Gastroesophageal sphincter (tissue), 4 donors: Measurements from ENCODE around the gene ZNF512B. TPM values are rescaled to one million over a fixed set of nuclear protein-coding genes. Genes with fewer than 3 reads are reported as not detected.

ENCODE experiments used
- ATAC-seq: fragments of 150-250 bp; one replicate; pipeline ENCODE4 v1.9.1; 2016; ENCODE audit warnings: mild to moderate bottlenecking, moderate library complexity
- H3K27ac ChIP-seq, 4 donors: fragments of 200-600 bp; sonication (generic) in 3 of 4; 1 replicate in 3 of 4; 2 replicates in 1 of 4; pipeline ENCODE4 v1.5.1; 2016 to 2019
- H3K27me3 ChIP-seq: fragments of 200-600 bp; sonication (generic); one replicate; pipeline ENCODE4 v1.5.1; 2019
- H3K36me3 ChIP-seq, 2 donors: fragments of 200-600 bp; sonication (generic); one replicate each; pipeline ENCODE4 v1.5.1; 2019; ENCODE audit warnings: control low read depth in 1 of 2
- H3K4me1 ChIP-seq, 3 donors: fragments of 200-600 bp; sonication (generic); 1 replicate in 2 of 3; 2 replicates in 1 of 3; pipeline ENCODE4 v1.5.1; 2016 to 2019; ENCODE audit warnings: control low read depth in 2 of 3
- H3K4me3 ChIP-seq, 2 donors: fragments of 200-600 bp; sonication (generic); one replicate each; pipeline ENCODE4 v1.5.1; 2019; ENCODE audit warnings: mild to moderate bottlenecking in 1 of 2, moderate library complexity in 1 of 2
- H3K9me3 ChIP-seq, 3 donors: fragments of 200-600 bp; sonication (generic); one replicate each; pipeline ENCODE4 v1.5.1; 2017 to 2019; ENCODE audit warnings: control low read depth in 2 of 3
- EP300 ChIP-seq: sonication (generic); formaldehyde crosslinking; IDR thresholded peaks from one replicate; pipeline ENCODE4 v1.6.1; 2017; ENCODE audit warnings: antibody characterized with exemption, mild to moderate bottlenecking
- POLR2A ChIP-seq, 2 donors: fragments of 450-650 bp; IDR thresholded peaks; one replicate each; pipeline ENCODE4 v1.6.1; 2017; ENCODE audit warnings: antibody characterized with exemption in 2 of 2, mild to moderate bottlenecking in 2 of 2, moderate library complexity in 1 of 2
- POLR2AphosphoS5 ChIP-seq: sonication (generic); formaldehyde crosslinking; IDR thresholded peaks from one replicate; pipeline ENCODE4 v1.6.1; 2017; ENCODE audit warnings: antibody characterized with exemption
- WGBS, 2 donors: methylation state at CpG; one replicate each; pipeline ENCODE4 v1.1.5; 2018; ENCODE audit warnings: low coverage in 1 of 2; 5-methylcytosine and 5-hydroxymethylcytosine counted together
- total RNA-seq, 4 donors: library from RNA; depleted of rRNA; stranded (reverse); fragments of >200 nt; gene quantifications; one replicate each; pipeline ENCODE4 v1.1.0, GENCODE V29; 2016
- TF ChIP-seq, protein P1 (sequence below), 4 experiments: fragments of 200-600 bp in 2 of 4; fragments of 450-650 bp in 2 of 4; sonication (generic) in 1 of 4; IDR thresholded peaks; one replicate each; pipeline ENCODE4 v1.5.1; 2017 to 2019; ENCODE audit warnings: antibody characterized with exemption in 4 of 4, mild to moderate bottlenecking in 2 of 4, moderate library complexity in 2 of 4

Gene ZNF512B
- total RNA-seq, 4 donors from 2014 or later, result 9.0 to 13.8 (median 10.0) TPM

GRCh38 chr20:63940472-63941266 is 29.1 kb downstream of the ZNF512B start:
- no peak for TF ChIP-seq POLR2AphosphoS5
- TF ChIP-seq EP300, result no peak
- no peak for TF ChIP-seq POLR2A (IDR thresholded peaks at IDR 0.05)
- TF ChIP-seq, protein P1, sequence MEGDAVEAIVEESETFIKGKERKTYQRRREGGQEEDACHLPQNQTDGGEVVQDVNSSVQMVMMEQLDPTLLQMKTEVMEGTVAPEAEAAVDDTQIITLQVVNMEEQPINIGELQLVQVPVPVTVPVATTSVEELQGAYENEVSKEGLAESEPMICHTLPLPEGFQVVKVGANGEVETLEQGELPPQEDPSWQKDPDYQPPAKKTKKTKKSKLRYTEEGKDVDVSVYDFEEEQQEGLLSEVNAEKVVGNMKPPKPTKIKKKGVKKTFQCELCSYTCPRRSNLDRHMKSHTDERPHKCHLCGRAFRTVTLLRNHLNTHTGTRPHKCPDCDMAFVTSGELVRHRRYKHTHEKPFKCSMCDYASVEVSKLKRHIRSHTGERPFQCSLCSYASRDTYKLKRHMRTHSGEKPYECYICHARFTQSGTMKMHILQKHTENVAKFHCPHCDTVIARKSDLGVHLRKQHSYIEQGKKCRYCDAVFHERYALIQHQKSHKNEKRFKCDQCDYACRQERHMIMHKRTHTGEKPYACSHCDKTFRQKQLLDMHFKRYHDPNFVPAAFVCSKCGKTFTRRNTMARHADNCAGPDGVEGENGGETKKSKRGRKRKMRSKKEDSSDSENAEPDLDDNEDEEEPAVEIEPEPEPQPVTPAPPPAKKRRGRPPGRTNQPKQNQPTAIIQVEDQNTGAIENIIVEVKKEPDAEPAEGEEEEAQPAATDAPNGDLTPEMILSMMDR (IDR thresholded peaks at IDR 0.05), result no peak
- WGBS, 2 donors, result no CpG with 5 or more reads among the region's 58 CpGs
- no peak for ATAC-seq
- H3K4me3 ChIP-seq, result no peak overlapping the region
- peaks cover 0 to 29% (median 0%) of the 10 kb centered on the region in 3 donors for H3K4me1 ChIP-seq
- peaks cover 0 to 85% of the 10 kb centered on the region in 2 donors for H3K36me3 ChIP-seq
- H3K27me3 ChIP-seq, result no peaks in the 10 kb centered on the region
- H3K9me3 ChIP-seq, result no peaks in the 10 kb centered on the region
- H3K27ac ChIP-seq, result peak overlapping the region in 1 of 4 donors; percentile 69

DNA sequence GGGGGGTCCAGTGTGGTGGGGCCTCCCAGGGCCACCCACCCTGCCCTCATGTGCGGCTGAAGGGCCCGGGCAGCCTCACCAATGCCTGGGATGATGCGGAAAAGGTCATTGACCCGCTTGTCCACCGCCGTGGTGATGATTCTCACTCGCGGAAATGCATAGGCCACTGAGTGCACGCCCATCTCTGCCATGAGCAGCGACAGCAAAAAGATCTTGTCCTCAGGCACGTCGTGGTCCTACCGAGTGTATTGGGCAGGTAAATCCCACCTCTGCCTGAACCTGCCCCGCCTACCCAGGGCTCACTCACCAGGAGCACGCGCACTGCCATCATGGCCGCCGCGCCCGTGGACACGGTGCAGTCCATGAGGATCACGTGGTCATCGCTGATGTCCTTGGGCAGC is 29.7 kb downstream of the ZNF512B start:
- peaks cover 0 to 29% (median 0%) of the 10 kb centered on the region in 3 donors for H3K4me1 ChIP-seq
- no peak for ATAC-seq
- no peak overlapping the region for H3K27ac ChIP-seq
- no peaks in the 10 kb centered on the region for H3K9me3 ChIP-seq
- no peak overlapping the region for H3K4me3 ChIP-seq
- H3K27me3 ChIP-seq, result no peaks in the 10 kb centered on the region
- peaks cover 0 to 85% of the 10 kb centered on the region in 2 donors for H3K36me3 ChIP-seq
- TF ChIP-seq POLR2A (IDR thresholded peaks at IDR 0.05), result no peak
- TF ChIP-seq POLR2AphosphoS5, result no peak
- no peak for TF ChIP-seq EP300
- TF ChIP-seq, protein P1 (IDR thresholded peaks at IDR 0.05), result no peak
- WGBS, 2 donors, result no CpG with 5 or more reads among the region's 23 CpGs

DNA sequence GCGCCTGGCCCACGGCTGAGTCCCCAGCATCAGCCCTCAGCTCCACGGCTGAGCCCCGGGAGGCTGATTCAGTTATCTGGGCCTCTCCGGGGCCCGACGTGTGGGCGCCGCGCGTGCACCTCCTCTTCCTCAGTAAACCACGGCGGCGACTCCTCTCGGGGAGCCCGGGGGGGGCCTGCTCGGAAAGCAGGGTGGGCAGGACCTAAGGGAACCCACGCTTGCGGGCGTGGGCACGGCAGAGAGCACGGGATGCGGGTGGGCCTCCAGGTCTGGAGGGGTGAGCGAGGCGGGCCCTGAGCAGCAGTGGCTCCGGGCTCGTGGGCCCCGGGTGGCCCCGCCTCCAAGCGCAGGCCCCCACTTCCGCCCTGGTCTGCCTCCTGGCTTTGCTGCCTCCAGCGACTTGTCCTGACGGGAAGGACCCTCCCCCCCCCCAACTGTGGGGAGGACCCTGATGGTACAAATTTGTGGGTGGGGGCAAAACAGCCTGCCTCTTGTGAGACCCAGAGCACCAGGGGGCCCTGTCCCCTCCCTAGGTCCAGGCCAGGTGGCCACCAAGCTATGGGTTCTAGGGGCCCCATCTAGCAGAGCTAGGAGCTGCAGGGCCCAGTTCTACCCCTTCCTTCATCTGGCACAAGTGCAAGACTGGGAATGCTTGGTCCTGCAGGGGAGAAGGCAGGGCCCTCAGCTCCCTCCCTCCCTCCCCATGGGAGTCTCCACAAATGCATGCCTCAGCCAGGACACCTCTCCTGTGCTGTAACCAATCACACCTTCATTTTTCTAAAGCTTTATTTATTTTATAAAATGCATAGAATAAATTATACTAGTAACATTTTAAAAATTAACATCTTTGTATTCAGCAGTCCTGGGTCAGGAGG is 30.4 kb downstream of the ZNF512B start:
- Histone ChIP-seq H3K4me3 (no peak overlapping the region), H3K27ac (peak overlapping the region in 1 of 4 donors; percentile 24), H3K27me3 (no peaks in the 10 kb centered on the region), H3K4me1 (peaks cover 0 to 27% (median 0%) of the 10 kb centered on the region in 3 donors), H3K36me3 (peaks cover 0 to 85% of the 10 kb centered on the region in 2 donors), H3K9me3 (no peaks in the 10 kb centered on the region)
- ATAC-seq, result no peak
- WGBS, 2 donors, result no CpG with 5 or more reads among the region's 33 CpGs
- no peak for TF ChIP-seq POLR2A (IDR thresholded peaks at IDR 0.05)
- TF ChIP-seq, protein P1 (IDR thresholded peaks at IDR 0.05), result no peak

DNA sequence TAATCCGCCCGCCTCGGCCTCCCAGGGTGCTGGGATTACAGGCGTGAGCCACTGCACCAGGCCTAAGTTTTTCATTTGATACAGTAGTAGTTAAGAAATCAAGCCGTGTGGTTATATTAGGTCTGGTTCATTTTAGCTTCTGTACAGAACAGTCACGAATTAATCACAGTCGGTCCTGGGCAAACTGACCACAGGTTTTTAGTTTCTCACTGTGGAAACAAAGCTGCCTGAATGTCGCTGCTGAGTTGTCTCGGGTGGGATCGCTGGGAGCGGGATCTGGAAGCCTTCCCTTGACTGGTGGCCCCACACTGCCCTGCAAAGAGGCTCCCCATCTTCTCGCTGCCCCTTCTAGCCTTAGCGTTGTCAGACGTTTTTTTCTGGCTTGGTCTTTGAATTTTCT is 32.1 kb downstream of the ZNF512B start:
- Histone ChIP-seq H3K9me3 (no peaks in the 10 kb centered on the region), H3K27me3 (no peaks in the 10 kb centered on the region), H3K36me3 (peaks cover 0 to 84% of the 10 kb centered on the region in 2 donors), H3K4me3 (no peak overlapping the region), H3K27ac (no peak overlapping the region), H3K4me1 (peaks cover 0 to 10% (median 0%) of the 10 kb centered on the region in 3 donors)
- TF ChIP-seq POLR2A (IDR thresholded peaks at IDR 0.05) (no peak), POLR2AphosphoS5 (no peak), EP300 (no peak)
- 61 to 73% methylated on average over 9 to 10 of the region's 14 CpGs for WGBS, 2 donors
- ATAC-seq, result no peak

DNA sequence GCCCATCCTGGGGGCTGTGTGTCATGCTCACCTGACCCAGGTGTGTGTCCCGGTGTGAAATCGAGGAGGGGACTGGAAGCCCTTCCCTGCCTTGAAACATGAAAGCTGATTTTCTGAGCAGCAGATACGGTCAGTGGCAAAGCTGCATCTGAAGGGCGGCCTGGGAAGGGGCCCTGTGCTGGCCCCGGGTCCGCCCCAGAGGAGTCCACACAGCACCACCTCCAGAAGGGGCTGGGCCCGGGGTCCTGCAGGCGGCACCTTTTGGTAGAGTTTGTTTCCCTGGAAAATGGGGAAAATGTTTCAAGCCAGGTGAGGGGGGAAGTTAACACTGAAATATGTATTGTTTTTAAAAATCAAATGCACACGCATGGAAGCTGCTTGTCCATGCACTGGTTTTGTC is 34.3 kb downstream of the ZNF512B start:
- peaks cover 0 to 92% of the 10 kb centered on the region in 2 donors for H3K36me3 ChIP-seq
- ATAC-seq, result no peak
- H3K4me3 ChIP-seq, result no peak overlapping the region
- no peak overlapping the region for H3K27ac ChIP-seq
- H3K9me3 ChIP-seq, result no peaks in the 10 kb centered on the region
- TF ChIP-seq EP300 (no peak), POLR2A (IDR thresholded peaks at IDR 0.05) (no peak), POLR2AphosphoS5 (no peak)
- TF ChIP-seq, protein P1 (IDR thresholded peaks at IDR 0.05), result no peak
- WGBS, 2 donors, result 100% methylated on average over 2 of the region's 9 CpGs; no CpG with 5 or more reads in 1 of the 2 donors
- no peaks in the 10 kb centered on the region for H3K27me3 ChIP-seq
- H3K4me1 ChIP-seq, result no peaks in the 10 kb centered on the region
